ENCODE results near the gene SYP. TPM values are rescaled to one million over a fixed set of nuclear protein-coding genes. Genes with fewer than 3 reads are reported as not detected.

SYP gene
- polyA plus RNA-seq, 1 experiment = 0.07 TPM

DNA sequence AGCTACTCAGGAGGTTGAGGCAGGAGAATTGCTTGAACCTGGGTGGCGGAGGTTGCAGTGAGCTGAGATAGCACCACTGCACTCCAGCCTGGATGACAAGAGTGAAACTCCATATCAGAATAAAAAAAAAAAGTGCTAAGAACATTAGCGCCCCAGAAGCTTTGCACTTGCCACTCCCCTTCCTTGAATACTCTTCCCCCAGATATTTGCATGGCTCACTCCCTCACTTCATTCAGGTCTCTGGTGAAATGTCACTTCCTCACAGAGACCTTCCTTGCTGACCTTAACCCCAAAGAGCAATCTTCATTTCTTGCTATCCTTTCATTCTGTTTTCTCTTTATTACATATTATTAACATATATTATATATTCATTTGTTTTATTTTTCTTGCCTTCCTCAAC lies 21.9 kb upstream of the SYP start:
- Histone ChIP-seq H3K27me3 (ENCODE audit: control insufficient read depth, insufficient read depth, low read length) (no peaks in the 10 kb centered on the region), H3K36me3 (ENCODE audit: control insufficient read depth, insufficient read depth, low read length) (no peaks in the 10 kb centered on the region), H3K4me3 (ENCODE audit: low read depth, low read length) (no peak overlapping the region)
- TF ChIP-seq, protein P1, sequence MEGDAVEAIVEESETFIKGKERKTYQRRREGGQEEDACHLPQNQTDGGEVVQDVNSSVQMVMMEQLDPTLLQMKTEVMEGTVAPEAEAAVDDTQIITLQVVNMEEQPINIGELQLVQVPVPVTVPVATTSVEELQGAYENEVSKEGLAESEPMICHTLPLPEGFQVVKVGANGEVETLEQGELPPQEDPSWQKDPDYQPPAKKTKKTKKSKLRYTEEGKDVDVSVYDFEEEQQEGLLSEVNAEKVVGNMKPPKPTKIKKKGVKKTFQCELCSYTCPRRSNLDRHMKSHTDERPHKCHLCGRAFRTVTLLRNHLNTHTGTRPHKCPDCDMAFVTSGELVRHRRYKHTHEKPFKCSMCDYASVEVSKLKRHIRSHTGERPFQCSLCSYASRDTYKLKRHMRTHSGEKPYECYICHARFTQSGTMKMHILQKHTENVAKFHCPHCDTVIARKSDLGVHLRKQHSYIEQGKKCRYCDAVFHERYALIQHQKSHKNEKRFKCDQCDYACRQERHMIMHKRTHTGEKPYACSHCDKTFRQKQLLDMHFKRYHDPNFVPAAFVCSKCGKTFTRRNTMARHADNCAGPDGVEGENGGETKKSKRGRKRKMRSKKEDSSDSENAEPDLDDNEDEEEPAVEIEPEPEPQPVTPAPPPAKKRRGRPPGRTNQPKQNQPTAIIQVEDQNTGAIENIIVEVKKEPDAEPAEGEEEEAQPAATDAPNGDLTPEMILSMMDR (IDR thresholded peaks at IDR 0.05; ENCODE audit: insufficient read depth, low read depth, low read length) = no peak
- ChIA-PET POLR2A (no interaction called here), CTCF (no interaction called here)
- DNase-seq (ENCODE audit: low read depth) = no peak

DNA sequence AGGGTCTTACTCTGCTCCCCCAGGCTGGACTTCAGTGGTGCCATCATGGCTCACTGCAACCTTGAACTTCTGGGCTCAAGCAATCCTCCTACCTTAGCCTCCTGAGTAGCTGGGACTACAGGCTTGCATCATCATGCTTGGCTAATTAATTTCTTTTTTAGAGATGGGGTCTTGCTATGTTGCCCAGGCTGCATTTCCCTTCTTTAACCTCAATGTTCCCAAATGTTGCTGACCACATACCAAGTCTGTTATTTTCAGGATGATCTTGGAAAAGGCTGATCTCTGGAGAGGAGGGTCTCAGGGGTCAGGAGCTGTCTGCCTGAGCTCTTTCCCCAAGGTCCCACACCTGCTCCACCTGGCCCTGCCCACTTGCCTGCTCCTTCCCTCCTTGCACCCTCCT lies 20.1 kb upstream of the SYP start:
- H3K4me3 ChIP-seq (ENCODE audit: low read depth, low read length) = no peak overlapping the region
- DNase-seq (ENCODE audit: low read depth) = no peak
- POLR2A ChIA-PET = no interaction called here
- no peaks in the 10 kb centered on the region for H3K36me3 ChIP-seq (ENCODE audit: control insufficient read depth, insufficient read depth, low read length)
- TF ChIP-seq, protein P1 (IDR thresholded peaks at IDR 0.05; ENCODE audit: insufficient read depth, low read depth, low read length) = no peak
- CTCF ChIA-PET = interaction anchor here (1.1 kb wide), 1 partner anchor 28 kb away, joined by 4 read pairs; no protein-coding TSS in a partner anchor
- H3K27me3 ChIP-seq (ENCODE audit: control insufficient read depth, insufficient read depth, low read length) = no peaks in the 10 kb centered on the region

DNA sequence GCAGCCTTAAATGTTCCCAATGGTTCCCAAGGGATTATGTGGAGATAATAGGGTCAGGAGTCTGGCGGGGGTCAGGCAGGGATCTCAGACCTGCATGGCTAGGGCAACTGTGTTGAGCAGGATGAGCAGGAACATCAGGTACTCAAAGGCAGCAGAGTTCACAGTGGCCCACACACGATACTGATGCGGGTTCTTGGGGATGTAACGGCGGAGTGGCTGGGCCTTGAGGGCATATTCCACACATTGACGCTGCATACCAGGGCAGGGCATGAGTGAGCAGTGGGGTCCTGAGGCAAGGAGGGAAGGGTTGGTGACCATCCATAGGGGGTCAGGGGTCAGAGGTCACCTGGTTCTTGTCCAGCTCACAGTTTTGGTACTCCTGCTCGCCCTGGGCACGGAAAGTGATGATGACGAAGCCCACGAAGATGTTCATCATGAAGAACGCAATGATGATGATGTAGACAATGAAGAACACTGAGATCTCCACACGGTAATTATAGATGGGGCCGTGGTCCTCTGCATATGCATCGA lies 15.1 kb upstream of the SYP start:
- ChIA-PET CTCF (no interaction called here), POLR2A (no interaction called here)

DNA sequence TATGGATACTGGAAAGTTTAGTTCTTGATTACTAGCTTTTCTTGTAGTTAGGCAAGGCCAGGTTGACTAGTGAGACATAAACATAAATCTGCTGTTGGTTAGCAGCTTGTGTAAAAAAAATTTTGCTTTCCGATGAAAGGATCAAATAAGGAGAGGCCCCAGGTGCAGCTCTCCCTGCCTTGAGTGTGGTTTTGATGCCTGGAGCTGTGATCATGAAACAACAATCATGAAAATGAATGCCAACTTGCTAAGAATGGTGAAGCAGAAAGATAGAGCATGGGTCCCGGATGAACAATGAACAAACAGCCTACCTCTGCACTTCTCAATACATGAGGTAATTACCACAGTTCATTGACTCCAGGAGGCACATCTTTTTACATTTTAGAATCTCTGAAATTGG lies 14.4 kb upstream of the SYP start:
- no peaks in the 10 kb centered on the region for H3K36me3 ChIP-seq (ENCODE audit: control insufficient read depth, insufficient read depth, low read length)
- DNase-seq (ENCODE audit: low read depth) = no peak
- CTCF ChIA-PET = no interaction called here
- POLR2A ChIA-PET = no interaction called here
- no peak overlapping the region for H3K4me3 ChIP-seq (ENCODE audit: low read depth, low read length)
- TF ChIP-seq, protein P1 (IDR thresholded peaks at IDR 0.05; ENCODE audit: insufficient read depth, low read depth, low read length) = no peak
- H3K27me3 ChIP-seq (ENCODE audit: control insufficient read depth, insufficient read depth, low read length) = no peaks in the 10 kb centered on the region

More for the DNA sequence above, 15.1 kb upstream of the SYP start:
- Histone ChIP-seq H3K4me3 (ENCODE audit: low read depth, low read length) (no peak overlapping the region), H3K27me3 (ENCODE audit: control insufficient read depth, insufficient read depth, low read length) (no peaks in the 10 kb centered on the region), H3K36me3 (ENCODE audit: control insufficient read depth, insufficient read depth, low read length) (no peaks in the 10 kb centered on the region)
- TF ChIP-seq, protein P1 (IDR thresholded peaks at IDR 0.05; ENCODE audit: insufficient read depth, low read depth, low read length) = no peak
- no peak for DNase-seq (ENCODE audit: low read depth)

DNA sequence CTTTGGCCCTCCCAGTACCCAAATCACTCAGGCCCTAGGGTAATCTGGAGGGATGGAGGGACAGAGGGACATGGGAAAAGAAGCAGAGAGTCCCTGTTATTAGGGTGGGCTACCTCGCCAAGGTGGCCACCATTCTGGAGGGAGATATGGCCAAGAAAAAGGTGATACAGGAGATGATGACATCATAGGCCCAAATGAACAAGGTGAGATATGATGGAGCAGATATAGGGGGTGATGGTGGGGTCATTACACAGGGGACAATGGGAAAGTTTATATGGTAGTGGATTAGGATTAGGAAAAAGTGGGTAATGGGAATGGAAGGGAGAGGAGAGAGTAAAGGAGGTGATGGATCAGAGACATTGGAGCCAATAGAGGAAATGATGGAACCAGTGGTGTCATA lies 12.9 kb upstream of the SYP start:
- TF ChIP-seq, protein P1 (IDR thresholded peaks at IDR 0.05; ENCODE audit: insufficient read depth, low read depth, low read length) = no peak
- Histone ChIP-seq H3K27me3 (ENCODE audit: control insufficient read depth, insufficient read depth, low read length) (no peaks in the 10 kb centered on the region), H3K4me3 (ENCODE audit: low read depth, low read length) (no peak overlapping the region), H3K36me3 (ENCODE audit: control insufficient read depth, insufficient read depth, low read length) (no peaks in the 10 kb centered on the region)
- CTCF ChIA-PET = interaction anchor here (0.6 kb wide), 1 partner anchor 17 kb away, joined by 3 read pairs; no protein-coding TSS in a partner anchor
- no peak for DNase-seq (ENCODE audit: low read depth)
- POLR2A ChIA-PET = no interaction called here

Measured in BJ (cell line).